Astrocyte of the spinal cord (primary cell): Measurements from ENCODE around the gene ENTPD8.

Experiments
- DNase-seq: peaks from one replicate; pipeline ENCODE4 v3.0.0; 2011; ENCODE audit warnings: low read depth, low spot score
- H3K4me3 ChIP-seq: 2 replicates; pipeline ENCODE4 v1.5.1; 2011; ENCODE audit warnings: low read depth, mild to moderate bottlenecking, low read length, moderate library complexity
- CTCF ChIP-seq: IDR thresholded peaks from 2 replicates; pipeline ENCODE4 v1.5.1; 2012; ENCODE audit warnings: low read depth, mild to moderate bottlenecking, low read length, inconsistent platforms
- in situ Hi-C: cut with HindIII; loops from 2 replicates; pipeline ENCODE4 v1.10.0; 2017; ENCODE audit warnings: low sequenced_read_pairs

ENTPD8 gene

GRCh38 chr9:137395666-137396010 lies 45.5 kb downstream of the ENTPD8 start:
- DNase-seq = no peak
- H3K4me3 ChIP-seq = no peak overlapping the region
- in situ Hi-C loops = no loop called here
- no peak for TF ChIP-seq CTCF

GRCh38 chr9:137394866-137395665 lies 46.1 kb downstream of the ENTPD8 start:
- DNase-seq = no peak
- H3K4me3 ChIP-seq = no peak overlapping the region
- no peak for TF ChIP-seq CTCF
- in situ Hi-C loops = no loop called here

- DNase-seq = no peak
- no peak for TF ChIP-seq CTCF
- H3K4me3 ChIP-seq = no peak overlapping the region
- in situ Hi-C loops = no loop called here
Observed at GRCh38 chr9:137393176-137394150, 47.7 kb downstream of the ENTPD8 start.

- in situ Hi-C loops = no loop called here
- no peak for DNase-seq
- no peak for TF ChIP-seq CTCF
- no peak overlapping the region for H3K4me3 ChIP-seq
Observed at GRCh38 chr9:137392232-137393007, 48.7 kb downstream of the ENTPD8 start.

GRCh38 chr9:137391411-137391754 lies 49.8 kb downstream of the ENTPD8 start:
- in situ Hi-C loops = no loop called here
- no peak for TF ChIP-seq CTCF
- H3K4me3 ChIP-seq = no peak overlapping the region
- DNase-seq = no peak
